Activated naive CD4-positive, alpha-beta T cell treated with anti-CD3 and anti-CD28 coated beads for 36 hours (primary cell): Measurements from ENCODE around the gene TNFRSF4. TPM values are rescaled to one million over a fixed set of nuclear protein-coding genes. Genes with fewer than 3 reads are reported as not detected.

ENCODE experiments used
- CTCF ChIA-PET: fragments of 350-600 bp; sonication (Branson Sonifier 250); formaldehyde crosslinking; loops from one replicate; lab custom pipeline; 2021; ENCODE audit warnings: antibody characterized with exemption; lab: Charles Lee
- DNase-seq: peaks from one replicate; pipeline ENCODE4 v3.0.0-alpha.2; 2020
- H3K27ac Mint-ChIP-seq: one replicate; pipeline ENCODE4 v1.8.0; 2021; ENCODE audit warnings: mild to moderate bottlenecking, mixed read lengths
- H3K27me3 Mint-ChIP-seq: one replicate; pipeline ENCODE4 v1.8.0; 2021; ENCODE audit warnings: low read depth, mixed read lengths
- H3K36me3 Mint-ChIP-seq: one replicate; pipeline ENCODE4 v1.8.0; 2021; ENCODE audit warnings: low read depth, mixed read lengths
- H3K4me1 Mint-ChIP-seq: one replicate; pipeline ENCODE4 v1.8.0; 2021; ENCODE audit warnings: low read depth, mixed read lengths
- H3K4me3 Mint-ChIP-seq: one replicate; pipeline ENCODE4 v1.8.0; 2021; ENCODE audit warnings: mild to moderate bottlenecking, moderate library complexity, mixed read lengths
- H3K9me3 Mint-ChIP-seq: one replicate; pipeline ENCODE4 v1.8.0; 2021; ENCODE audit warnings: mixed read lengths
- intact Hi-C: fragments of 100-400 bp; cut with micrococcal nuclease; formaldehyde crosslinking; loops from one replicate; pipeline ENCODE4 v1.15.1; 2023
- total RNA-seq, 2 experiments: library from RNA; stranded (reverse); gene quantifications; one replicate each; pipeline ENCODE4 v1.2.3, GENCODE V29; 2021

TNFRSF4 gene
- total RNA-seq, 2 experiments from 2014 or later: 107 to 110 TPM

DNA sequence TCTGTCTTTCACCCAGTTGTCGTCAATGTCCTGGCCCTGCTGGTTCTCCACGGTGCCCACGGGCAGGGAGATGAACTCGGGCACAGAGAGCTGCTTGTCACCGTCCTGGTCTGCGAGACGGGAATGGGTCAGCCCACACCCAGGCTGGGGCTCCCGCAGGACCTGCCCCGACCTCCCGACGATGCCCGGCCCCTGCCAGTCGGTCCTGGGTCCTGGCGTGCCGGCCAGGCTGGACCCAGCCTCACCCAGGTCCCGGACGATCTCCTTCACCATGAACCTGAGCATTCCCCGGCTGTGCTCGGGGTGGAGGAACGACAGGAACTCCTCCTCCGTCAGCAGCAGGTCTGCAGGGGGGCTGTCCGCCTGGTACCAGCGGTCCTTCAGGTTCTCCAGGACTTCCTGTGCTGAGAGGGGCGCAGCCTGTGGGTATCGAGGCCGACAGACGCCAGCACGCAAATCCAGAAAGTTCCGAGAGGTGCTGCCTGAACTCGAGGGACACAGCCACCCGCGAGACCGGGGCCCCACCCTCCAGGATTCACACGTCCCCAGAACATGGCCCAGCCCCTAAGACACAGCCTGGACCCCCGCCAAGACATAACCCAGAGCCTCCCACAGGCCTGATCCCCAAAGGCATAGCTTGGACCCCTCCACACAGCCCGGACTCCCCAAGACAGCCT lies 4.7 kb upstream of the TNFRSF4 start:
- Mint-ChIP-seq H3K27ac (peak overlapping the region; percentile 82), H3K4me3 (no peak overlapping the region), H3K36me3 (peaks cover 37% of the 10 kb centered on the region), H3K27me3 (no peaks in the 10 kb centered on the region), H3K9me3 (no peaks in the 10 kb centered on the region), H3K4me1 (peaks cover 41% of the 10 kb centered on the region)
- intact Hi-C loops: no loop called here
- CTCF ChIA-PET: no interaction called here
- no peak for DNase-seq

DNA sequence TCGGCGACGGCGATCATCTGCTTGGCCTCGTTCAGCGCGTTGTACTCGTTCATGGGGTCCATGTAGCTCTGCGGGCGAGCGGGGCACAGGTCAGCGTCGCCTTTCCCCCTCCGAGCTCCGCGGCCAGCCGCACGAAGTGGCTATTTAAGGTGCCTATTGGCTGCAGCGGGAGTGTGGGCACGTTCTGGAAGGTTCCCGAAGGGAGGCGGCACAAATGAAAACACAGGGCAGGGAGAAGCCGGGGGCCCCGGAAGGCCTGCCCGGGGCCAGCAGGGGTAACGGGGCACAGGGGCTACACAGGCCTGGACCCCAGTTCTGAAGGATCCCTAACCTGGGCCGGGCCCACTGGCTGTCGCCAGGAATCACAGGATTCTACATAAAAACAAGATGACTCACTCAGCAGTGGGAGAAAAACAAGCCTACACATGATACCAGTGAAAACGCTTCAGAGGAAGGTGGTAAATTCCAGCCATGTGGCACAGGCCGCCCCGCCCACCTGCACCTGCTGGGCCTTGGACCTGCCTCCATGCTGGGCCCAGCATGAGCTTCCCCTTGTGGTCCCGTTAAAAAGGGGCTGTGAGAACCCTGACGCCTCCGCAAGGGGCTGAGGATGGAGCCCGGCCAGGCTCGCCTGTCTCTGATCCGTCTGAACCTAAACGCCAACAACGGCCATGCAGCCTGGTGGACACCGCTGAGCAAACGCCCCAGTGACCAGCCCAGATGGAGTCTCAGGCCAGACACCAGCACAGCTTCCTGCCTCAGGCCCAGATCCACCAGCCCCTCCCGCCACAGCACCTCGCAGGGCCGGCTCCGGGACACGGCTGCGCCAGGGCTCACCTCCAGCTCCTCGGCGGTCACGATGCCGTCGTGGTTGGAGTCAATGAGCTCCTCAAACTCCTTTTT lies 3.9 kb upstream of the TNFRSF4 start:
- H3K4me1 Mint-ChIP-seq: peaks cover 40% of the 10 kb centered on the region
- no peaks in the 10 kb centered on the region for H3K9me3 Mint-ChIP-seq
- intact Hi-C loops: no loop called here
- CTCF ChIA-PET: no interaction called here
- H3K36me3 Mint-ChIP-seq: peaks cover 33% of the 10 kb centered on the region
- peak; percentile 63 for DNase-seq
- no peak overlapping the region for H3K4me3 Mint-ChIP-seq
- peak overlapping the region; percentile 82 for H3K27ac Mint-ChIP-seq
- H3K27me3 Mint-ChIP-seq: no peaks in the 10 kb centered on the region

DNA sequence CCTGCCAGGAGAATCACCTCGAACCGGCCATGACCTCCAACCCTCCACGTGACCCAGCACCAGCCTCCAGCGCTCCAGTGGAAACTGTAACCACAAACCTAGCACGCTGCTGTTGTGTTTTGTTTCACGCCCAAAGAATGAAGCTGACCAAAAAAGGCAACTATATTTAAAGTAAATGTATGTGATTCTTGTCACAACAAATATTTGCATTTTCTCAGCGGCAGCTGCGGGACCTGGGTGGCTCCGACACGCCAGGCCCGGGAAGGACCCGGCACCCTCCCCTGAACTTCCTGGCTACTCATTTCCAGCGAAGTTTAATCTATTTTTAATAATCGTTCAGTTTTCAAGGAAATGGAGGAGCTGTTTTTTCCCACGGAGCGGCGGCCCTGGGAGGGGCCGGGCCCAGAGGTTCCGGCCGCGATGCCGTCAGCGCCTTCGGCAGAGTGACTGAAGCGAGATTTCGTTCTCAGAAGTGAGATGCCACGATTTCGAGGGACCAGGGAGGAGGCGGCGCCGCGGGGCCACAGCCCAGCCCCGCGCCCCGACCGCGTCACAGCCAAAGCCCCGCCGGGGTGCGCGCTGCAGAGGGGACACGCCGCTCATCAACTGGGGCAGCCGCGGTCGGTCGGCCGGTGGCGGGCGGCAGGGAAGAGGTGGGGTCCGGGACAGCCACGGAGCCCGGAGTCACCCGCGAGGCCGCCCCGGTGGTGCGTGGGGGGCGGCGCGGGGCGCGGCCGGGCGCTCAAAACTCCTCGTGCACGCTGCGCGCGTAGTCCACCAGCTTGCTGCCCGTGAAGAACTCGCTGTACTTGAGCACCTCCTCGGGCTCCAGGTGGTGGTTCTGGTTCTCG lies 3.0 kb upstream of the TNFRSF4 start:
- Mint-ChIP-seq H3K27ac (peak overlapping the region; percentile 92), H3K36me3 (peaks cover 33% of the 10 kb centered on the region), H3K9me3 (no peaks in the 10 kb centered on the region), H3K27me3 (no peaks in the 10 kb centered on the region), H3K4me1 (peaks cover 40% of the 10 kb centered on the region), H3K4me3 (peak overlapping the region; percentile 59)
- CTCF ChIA-PET: interaction anchor here (1.5 kb wide), 1 partner anchor 11 kb away, joined by 3 read pairs; the partner anchor contains the start of gene TNFRSF18
- no peak for DNase-seq
- intact Hi-C loops: no loop called here

DNA sequence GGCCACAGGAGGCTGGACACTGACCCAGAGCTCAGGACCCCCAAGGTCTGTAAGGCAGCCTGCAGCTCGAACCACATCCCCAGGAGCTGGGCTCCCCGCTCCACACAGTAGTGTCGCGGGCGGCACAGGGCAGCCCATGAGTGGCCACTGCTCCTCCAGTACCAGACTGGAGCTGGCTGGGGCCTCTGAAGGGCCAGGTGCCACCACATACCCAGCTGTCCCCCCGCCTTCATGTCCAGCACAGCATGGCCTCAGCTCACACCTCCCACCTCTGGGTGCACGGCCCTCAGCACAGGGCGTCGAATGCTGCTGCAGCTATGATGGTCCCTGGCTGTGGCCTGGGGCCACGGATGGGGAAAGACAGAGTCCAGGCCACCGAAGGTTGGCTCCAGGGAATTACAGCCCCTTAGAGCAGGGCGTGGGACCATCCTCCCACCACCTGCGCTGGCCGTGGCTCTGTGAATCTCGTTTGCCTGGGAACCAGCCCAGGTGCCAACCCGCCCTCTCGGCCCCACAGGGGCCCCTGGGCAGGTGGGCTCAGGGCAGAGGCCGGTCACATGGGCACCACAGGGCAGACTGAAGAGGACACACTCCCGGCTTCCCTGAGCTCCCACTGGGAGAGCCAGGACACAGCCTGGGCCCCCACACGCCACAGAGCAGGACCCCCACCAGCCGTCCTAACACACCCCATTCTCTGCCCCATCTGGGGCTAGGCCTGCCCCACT lies 2.1 kb upstream of the TNFRSF4 start:
- H3K4me1 Mint-ChIP-seq: peaks cover 42% of the 10 kb centered on the region
- H3K9me3 Mint-ChIP-seq: no peaks in the 10 kb centered on the region
- H3K4me3 Mint-ChIP-seq: peak overlapping the region; percentile 59
- H3K27ac Mint-ChIP-seq: peak overlapping the region; percentile 92
- DNase-seq: no peak
- H3K27me3 Mint-ChIP-seq: no peaks in the 10 kb centered on the region
- CTCF ChIA-PET: interaction anchor here (0.6 to 1.5 kb wide), 3 partner anchors 10 to 115 kb away, joined by 3 to 4 read pairs (median 3); partner anchors contain the start of gene TNFRSF18
- intact Hi-C loops: loop anchor here (2.0 kb wide), 1 partner anchor 99 kb away; the partner anchor contains the start of gene C1orf159
- H3K36me3 Mint-ChIP-seq: peaks cover 33% of the 10 kb centered on the region

DNA sequence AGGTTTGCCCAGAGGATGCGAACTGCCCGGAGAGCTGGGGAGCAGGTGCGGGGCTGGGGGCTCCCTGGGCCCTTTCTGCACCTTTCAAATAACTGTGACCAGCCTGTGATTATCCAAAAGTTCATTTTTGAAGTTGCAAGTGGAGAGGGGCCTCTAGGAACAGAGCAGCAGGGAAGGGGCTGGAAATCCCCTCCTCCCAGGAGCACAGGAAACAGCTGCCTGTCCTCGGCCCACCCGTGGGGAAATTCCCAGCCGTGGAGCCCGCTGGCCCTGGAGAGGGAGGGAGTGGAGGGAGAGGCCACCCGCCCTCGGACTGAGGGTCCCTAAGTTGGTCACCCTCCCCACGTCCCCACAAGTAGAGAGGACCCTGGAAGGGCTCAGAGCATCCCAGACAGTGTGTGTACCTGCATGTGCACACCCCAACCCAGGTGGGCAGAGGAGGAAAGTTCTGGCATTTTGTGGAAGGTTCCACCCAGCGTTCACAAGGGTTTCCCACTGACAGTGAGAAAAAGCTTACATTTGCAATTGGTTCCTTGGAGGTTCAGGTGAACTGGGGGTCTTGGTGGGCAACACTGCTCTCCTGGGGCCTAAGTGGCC lies 1.2 kb upstream of the TNFRSF4 start:
- no peaks in the 10 kb centered on the region for H3K27me3 Mint-ChIP-seq
- DNase-seq: no peak
- H3K4me3 Mint-ChIP-seq: peak overlapping the region; percentile 74
- peak overlapping the region; percentile 80 for H3K27ac Mint-ChIP-seq
- H3K4me1 Mint-ChIP-seq: peaks cover 46% of the 10 kb centered on the region
- peaks cover 32% of the 10 kb centered on the region for H3K36me3 Mint-ChIP-seq
- CTCF ChIA-PET: interaction anchor here (1.0 kb wide), 1 partner anchor 95 kb away, joined by 4 read pairs; no protein-coding TSS in a partner anchor
- H3K9me3 Mint-ChIP-seq: no peaks in the 10 kb centered on the region
- intact Hi-C loops: loop anchor here (2.0 kb wide), 1 partner anchor 98 kb away; the partner anchor contains the start of gene C1orf159

DNA sequence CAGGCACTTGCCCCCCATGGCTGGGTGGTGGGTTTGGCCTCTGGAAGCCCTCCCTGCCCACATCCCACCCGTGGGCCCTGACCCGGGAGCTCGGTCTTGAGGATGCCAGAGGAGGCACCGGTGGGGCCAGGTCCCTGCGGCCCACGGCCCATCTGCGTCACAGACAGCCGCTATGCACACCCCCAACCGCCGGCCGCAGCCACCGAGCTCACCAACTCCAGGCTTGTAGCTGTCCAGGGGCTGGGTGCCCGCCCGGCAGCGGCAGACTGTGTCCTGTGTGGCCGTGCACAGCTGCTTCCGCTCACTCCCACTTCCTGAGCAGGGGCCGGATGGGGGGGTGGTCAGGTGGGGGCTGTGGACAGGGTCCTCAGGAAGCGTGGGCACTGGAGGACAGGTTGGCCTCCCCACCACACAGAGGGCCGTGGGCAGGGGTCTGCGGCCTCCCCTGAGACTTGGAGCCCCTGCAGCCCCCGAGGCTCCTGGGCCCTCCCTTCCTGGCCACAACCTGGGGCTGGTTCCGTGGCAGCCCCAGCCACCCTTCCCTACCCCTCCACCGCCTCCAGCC lies 1.1 kb downstream of the TNFRSF4 start:
- H3K4me1 Mint-ChIP-seq: peaks cover 50% of the 10 kb centered on the region
- peaks cover 22% of the 10 kb centered on the region for H3K36me3 Mint-ChIP-seq
- intact Hi-C loops: no loop called here
- CTCF ChIA-PET: interaction anchor here (1.6 kb wide), 1 partner anchor 91 kb away, joined by 4 read pairs; no protein-coding TSS in a partner anchor
- no peaks in the 10 kb centered on the region for H3K27me3 Mint-ChIP-seq
- H3K4me3 Mint-ChIP-seq: peak overlapping the region; percentile 74
- H3K27ac Mint-ChIP-seq: peak overlapping the region; percentile 30
- DNase-seq: peak; percentile 54
- H3K9me3 Mint-ChIP-seq: no peaks in the 10 kb centered on the region

DNA sequence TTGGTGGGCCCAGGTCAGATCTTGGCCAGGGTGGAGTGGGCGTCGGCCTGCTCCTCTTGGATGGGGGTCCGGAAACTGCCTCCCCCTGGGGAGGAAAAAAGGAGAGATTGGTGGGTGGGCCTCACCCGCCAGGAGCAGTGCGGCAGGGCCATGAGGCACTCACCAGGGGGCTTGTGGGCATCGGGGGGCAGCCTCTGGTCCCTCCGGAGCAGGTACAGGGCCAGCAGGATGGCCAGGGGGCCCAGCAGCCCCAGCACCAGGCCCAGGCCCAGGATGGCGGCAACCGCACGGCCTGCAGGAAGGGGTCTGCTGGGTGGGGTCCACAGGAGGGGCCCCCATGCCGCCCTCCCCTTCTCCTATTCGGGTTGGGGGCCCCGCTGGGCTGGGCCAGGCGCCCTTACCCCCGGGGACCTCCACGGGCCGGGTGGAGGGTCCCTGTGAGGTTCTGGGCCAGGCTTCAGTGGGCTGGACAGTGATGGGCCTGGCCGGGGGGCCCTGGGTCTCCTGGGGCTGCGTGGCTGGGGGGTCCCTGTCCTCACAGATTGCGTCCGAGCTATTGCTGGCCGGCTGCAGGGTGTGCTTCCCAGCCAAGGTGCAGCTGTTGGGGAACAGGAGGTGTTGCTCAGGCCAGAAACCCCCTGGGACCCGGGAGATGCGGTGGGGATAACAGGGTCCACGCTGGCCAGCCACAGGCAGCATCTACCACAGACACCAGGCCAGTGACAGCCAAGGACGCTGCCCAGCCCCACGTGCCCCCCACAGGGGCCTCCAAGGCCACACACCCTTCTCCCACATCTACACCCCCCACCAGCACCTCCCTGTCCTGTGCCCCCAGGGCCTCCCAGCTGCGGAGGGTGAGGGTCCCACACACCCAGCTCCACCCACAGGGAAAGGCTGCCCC lies 2.2 kb downstream of the TNFRSF4 start:
- DNase-seq: no peak
- Mint-ChIP-seq H3K4me1 (peaks cover 48% of the 10 kb centered on the region), H3K27me3 (no peaks in the 10 kb centered on the region), H3K4me3 (peak overlapping the region; percentile 68), H3K9me3 (no peaks in the 10 kb centered on the region), H3K36me3 (peaks cover 14% of the 10 kb centered on the region), H3K27ac (peak overlapping the region; percentile 36)
- intact Hi-C loops: no loop called here
- CTCF ChIA-PET: interaction anchor here (1.6 kb wide), 1 partner anchor 90 kb away, joined by 4 read pairs; no protein-coding TSS in a partner anchor

DNA sequence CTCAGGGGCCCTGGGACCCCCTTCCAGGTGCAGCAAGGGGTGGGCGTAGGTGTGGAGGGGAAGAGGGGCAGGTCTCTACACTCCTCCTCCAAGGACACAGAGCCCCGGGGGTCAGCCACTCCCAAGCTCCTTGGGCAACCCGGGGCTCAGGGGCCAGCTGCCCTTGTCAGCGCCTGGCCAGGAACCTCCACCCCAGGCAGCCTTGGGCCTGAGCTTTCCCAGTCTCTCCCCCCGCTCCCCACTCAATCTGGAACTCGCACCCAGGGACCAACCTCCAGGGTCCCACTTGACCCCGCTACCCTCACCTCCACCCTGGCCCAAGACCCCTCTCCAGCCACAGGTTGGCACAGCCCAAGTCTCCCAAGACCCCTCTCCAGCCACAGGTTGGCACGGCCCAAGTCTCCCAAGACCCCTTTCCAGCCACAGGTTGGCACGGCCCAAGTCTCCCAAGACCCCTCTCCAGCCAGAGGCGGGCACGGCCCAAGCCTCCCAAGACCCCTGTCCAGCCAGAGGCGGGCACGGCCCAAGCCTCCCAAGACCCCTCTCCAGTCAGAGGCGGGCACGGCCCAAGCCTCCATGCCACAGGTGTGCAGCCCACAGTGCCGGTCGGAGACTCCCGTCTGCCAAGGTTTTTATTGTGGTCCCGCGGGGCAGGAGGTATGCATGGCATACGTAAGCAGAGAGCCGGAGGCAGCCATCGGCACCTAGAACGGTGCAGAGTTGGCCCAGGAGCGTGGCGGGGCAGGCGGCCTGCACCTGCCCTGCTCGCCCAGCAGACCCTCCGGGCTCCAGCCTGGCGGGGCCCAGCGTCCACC lies 3.0 kb downstream of the TNFRSF4 start:
- CTCF ChIA-PET: no interaction called here
- intact Hi-C loops: no loop called here
- no peaks in the 10 kb centered on the region for H3K9me3 Mint-ChIP-seq
- H3K36me3 Mint-ChIP-seq: peaks cover 9% of the 10 kb centered on the region
- H3K4me3 Mint-ChIP-seq: peak overlapping the region; percentile 54
- DNase-seq: no peak
- H3K4me1 Mint-ChIP-seq: peaks cover 47% of the 10 kb centered on the region
- H3K27me3 Mint-ChIP-seq: no peaks in the 10 kb centered on the region
- peak overlapping the region; percentile 41 for H3K27ac Mint-ChIP-seq

DNA sequence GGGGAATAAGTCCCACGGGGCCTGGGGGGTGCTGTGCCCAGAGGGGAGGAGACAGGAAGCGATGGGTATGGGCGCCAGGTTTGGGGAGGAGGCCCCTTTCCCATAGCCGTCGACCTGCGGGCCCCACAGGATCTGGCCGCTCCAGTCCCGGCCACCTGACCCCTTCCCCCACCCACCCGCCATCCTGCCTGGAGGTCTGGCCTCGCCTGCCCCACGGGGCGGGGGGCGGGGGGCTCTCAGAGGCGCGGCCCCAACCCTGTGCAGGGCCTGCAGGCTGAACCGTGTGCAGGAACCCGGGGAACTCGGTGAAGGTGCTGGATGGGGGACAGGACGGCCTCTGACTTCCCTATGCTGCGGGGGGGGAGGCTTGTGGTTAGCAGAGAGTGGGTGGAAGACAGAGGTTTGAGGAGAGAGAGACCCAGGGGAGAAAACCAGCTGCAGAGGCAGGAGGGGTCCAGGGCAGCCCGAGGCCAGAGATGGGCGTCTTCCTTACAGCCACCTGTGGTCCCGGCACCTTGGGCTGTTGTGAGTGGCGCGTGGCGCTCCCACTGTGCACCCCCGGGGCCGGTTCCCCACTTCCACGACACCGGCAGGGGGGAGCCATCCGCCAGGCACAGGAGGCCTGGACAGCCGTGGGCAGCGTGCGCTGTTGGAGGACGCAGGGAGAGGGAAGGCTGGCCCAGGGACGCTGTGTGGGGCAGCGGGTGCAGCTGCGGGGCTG lies 5.1 kb downstream of the TNFRSF4 start:
- peaks cover 34% of the 10 kb centered on the region for H3K4me1 Mint-ChIP-seq
- peaks cover 9% of the 10 kb centered on the region for H3K36me3 Mint-ChIP-seq
- CTCF ChIA-PET: interaction anchor here (0.7 kb wide), 1 partner anchor 326 kb away, joined by 3 read pairs; no protein-coding TSS in a partner anchor
- peak overlapping the region; percentile 80 for H3K4me3 Mint-ChIP-seq
- DNase-seq: peak; percentile 66
- peak overlapping the region; percentile 89 for H3K27ac Mint-ChIP-seq
- intact Hi-C loops: loop anchor here (2.0 kb wide), 4 partner anchors 22 to 144 kb away; no protein-coding TSS in a partner anchor
- no peaks in the 10 kb centered on the region for H3K27me3 Mint-ChIP-seq
- no peaks in the 10 kb centered on the region for H3K9me3 Mint-ChIP-seq
